ENCODE results near the gene SORCS2.

DNA sequence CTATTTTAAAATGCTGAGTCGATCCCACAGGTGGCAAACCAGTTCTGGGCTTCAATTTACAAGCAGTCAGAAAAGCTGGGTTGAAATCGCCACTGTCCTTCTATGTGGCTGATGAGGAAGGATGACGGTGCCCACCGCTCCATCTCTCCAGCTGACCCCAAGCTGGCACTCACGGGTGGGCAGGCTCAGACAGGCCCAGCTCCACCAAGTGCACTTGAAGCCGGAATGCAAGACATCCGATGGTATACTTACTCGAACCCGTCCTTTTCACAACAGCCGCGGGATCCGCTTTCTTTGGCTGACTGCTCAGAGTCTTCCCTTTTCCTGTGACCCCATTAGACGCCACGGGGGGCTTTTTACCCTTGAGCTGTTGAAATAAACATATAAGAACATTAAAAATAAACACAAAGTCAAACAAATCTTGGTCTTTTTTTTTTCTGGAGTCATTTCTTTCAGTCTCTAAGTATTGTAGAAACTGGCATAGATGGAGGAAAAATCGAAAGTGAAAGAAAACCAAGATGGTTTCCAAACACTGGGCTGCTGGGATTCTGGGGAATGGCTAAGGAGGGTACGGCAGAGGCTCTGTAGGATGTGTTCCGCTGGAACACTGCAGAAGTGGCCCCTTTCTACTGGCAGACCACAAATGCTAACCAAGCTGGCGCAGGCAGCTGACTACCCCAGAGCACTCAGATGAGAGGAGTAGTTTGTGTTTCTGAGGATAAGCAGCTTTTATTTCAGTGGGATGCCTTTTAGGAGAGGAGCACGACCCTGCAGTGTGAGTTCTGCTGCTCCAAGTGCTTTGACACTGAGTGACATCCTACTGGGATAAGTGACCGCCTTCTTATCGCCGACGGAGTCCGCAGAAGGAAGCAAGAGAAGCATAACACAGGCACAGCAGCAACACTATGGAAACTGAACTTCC lies 586.4 kb downstream of the SORCS2 start:
- no peak for TF ChIP-seq EP300 (IDR thresholded peaks at IDR 0.05; ENCODE audit: borderline replicate concordance)
- no peak for TF ChIP-seq FOXM1 (IDR thresholded peaks at IDR 0.05; ENCODE audit: borderline replicate concordance, low read depth)
- no peak for TF ChIP-seq TEAD4 (IDR thresholded peaks at IDR 0.05)
- TF ChIP-seq CREB1 (IDR thresholded peaks at IDR 0.05; ENCODE audit: low read depth), result no peak

Measured in Ishikawa (cell line).